Mucosa of stomach (tissue), 1 donor: Measurements from ENCODE around the gene SAMD4B.

Experiments
- H3K27me3 ChIP-seq: one replicate; pipeline ENCODE4 v1.7.0; 2013; ENCODE audit warnings: mild to moderate bottlenecking, low read length; ENCODE audit not compliant: control insufficient read depth, insufficient read depth
- H3K36me3 ChIP-seq: one replicate; pipeline ENCODE4 v1.7.0; 2013; ENCODE audit warnings: low read length; ENCODE audit not compliant: control insufficient read depth, insufficient read depth
- H3K4me1 ChIP-seq: one replicate; pipeline ENCODE4 v1.7.0; 2013; ENCODE audit warnings: mild to moderate bottlenecking, low read length; ENCODE audit not compliant: control insufficient read depth, insufficient read depth
- H3K4me3 ChIP-seq: one replicate; pipeline ENCODE4 v1.7.0; 2013; ENCODE audit warnings: low read length
- H3K9ac ChIP-seq: one replicate; pipeline ENCODE4 v1.7.0; 2013; ENCODE audit warnings: mild to moderate bottlenecking, low read length, moderate library complexity
- H3K9me3 ChIP-seq: one replicate; pipeline ENCODE4 v1.7.0; 2013; ENCODE audit warnings: mild to moderate bottlenecking, low read length, moderate library complexity; ENCODE audit not compliant: control insufficient read depth
- donor health status: Pancreatic carcinoma.

The SAMD4B gene

GRCh38 chr19:39347332-39348164, 5.3 kb downstream of the SAMD4B start:
- Histone ChIP-seq H3K27me3 (no peaks in the 10 kb centered on the region), H3K36me3 (no peaks in the 10 kb centered on the region), H3K4me3 (no peak overlapping the region), H3K9me3 (no peaks in the 10 kb centered on the region), H3K4me1 (peaks cover 14% of the 10 kb centered on the region), H3K9ac (no peak overlapping the region)

GRCh38 chr19:39349326-39349725, 7.1 kb downstream of the SAMD4B start:
- Histone ChIP-seq H3K9ac (no peak overlapping the region), H3K27me3 (no peaks in the 10 kb centered on the region), H3K4me3 (no peak overlapping the region), H3K36me3 (no peaks in the 10 kb centered on the region), H3K4me1 (no peaks in the 10 kb centered on the region), H3K9me3 (no peaks in the 10 kb centered on the region)

- H3K4me1 ChIP-seq: no peaks in the 10 kb centered on the region
- no peak overlapping the region for H3K9ac ChIP-seq
- H3K36me3 ChIP-seq: peaks cover 1% of the 10 kb centered on the region
- H3K9me3 ChIP-seq: no peaks in the 10 kb centered on the region
- no peak overlapping the region for H3K4me3 ChIP-seq
- no peaks in the 10 kb centered on the region for H3K27me3 ChIP-seq
These were observed 7.9 kb downstream of the SAMD4B start for GRCh38 chr19:39350156-39350555.

- no peak overlapping the region for H3K9ac ChIP-seq
These were observed 9.4 kb downstream of the SAMD4B start for GRCh38 chr19:39351537-39352064.

GRCh38 chr19:39352381-39353255, 10.4 kb downstream of the SAMD4B start:
- no peak overlapping the region for H3K4me3 ChIP-seq
- no peaks in the 10 kb centered on the region for H3K27me3 ChIP-seq
- peaks cover 23% of the 10 kb centered on the region for H3K36me3 ChIP-seq
- H3K9ac ChIP-seq: no peak overlapping the region
- no peaks in the 10 kb centered on the region for H3K4me1 ChIP-seq
- no peaks in the 10 kb centered on the region for H3K9me3 ChIP-seq

More at GRCh38 chr19:39351537-39352064, 9.4 kb downstream of the SAMD4B start:
- Histone ChIP-seq H3K36me3 (peaks cover 13% of the 10 kb centered on the region), H3K27me3 (no peaks in the 10 kb centered on the region), H3K4me3 (no peak overlapping the region), H3K9me3 (no peaks in the 10 kb centered on the region), H3K4me1 (no peaks in the 10 kb centered on the region)

GRCh38 chr19:39355253-39355652, 13.0 kb downstream of the SAMD4B start:
- no peaks in the 10 kb centered on the region for H3K27me3 ChIP-seq
- H3K4me1 ChIP-seq: no peaks in the 10 kb centered on the region
- no peaks in the 10 kb centered on the region for H3K9me3 ChIP-seq
- no peak overlapping the region for H3K4me3 ChIP-seq
- peaks cover 25% of the 10 kb centered on the region for H3K36me3 ChIP-seq
- no peak overlapping the region for H3K9ac ChIP-seq

- Histone ChIP-seq H3K27me3 (no peaks in the 10 kb centered on the region), H3K9ac (no peak overlapping the region), H3K4me3 (no peak overlapping the region), H3K4me1 (no peaks in the 10 kb centered on the region), H3K36me3 (peaks cover 25% of the 10 kb centered on the region), H3K9me3 (no peaks in the 10 kb centered on the region)
These were observed 13.9 kb downstream of the SAMD4B start for GRCh38 chr19:39356073-39356472.

GRCh38 chr19:39356647-39357046, 14.4 kb downstream of the SAMD4B start:
- H3K9ac ChIP-seq: no peak overlapping the region
- H3K9me3 ChIP-seq: no peaks in the 10 kb centered on the region
- H3K4me3 ChIP-seq: no peak overlapping the region
- H3K4me1 ChIP-seq: no peaks in the 10 kb centered on the region
- H3K27me3 ChIP-seq: no peaks in the 10 kb centered on the region
- H3K36me3 ChIP-seq: peaks cover 25% of the 10 kb centered on the region

GRCh38 chr19:39359026-39359425, 16.8 kb downstream of the SAMD4B start:
- Histone ChIP-seq H3K9ac (no peak overlapping the region), H3K36me3 (peaks cover 25% of the 10 kb centered on the region), H3K27me3 (no peaks in the 10 kb centered on the region), H3K9me3 (no peaks in the 10 kb centered on the region), H3K4me1 (peaks cover 15% of the 10 kb centered on the region), H3K4me3 (no peak overlapping the region)

GRCh38 chr19:39360599-39360998, 18.4 kb downstream of the SAMD4B start:
- H3K9me3 ChIP-seq: no peaks in the 10 kb centered on the region
- no peak overlapping the region for H3K4me3 ChIP-seq
- peaks cover 21% of the 10 kb centered on the region for H3K36me3 ChIP-seq
- peaks cover 15% of the 10 kb centered on the region for H3K4me1 ChIP-seq
- no peak overlapping the region for H3K9ac ChIP-seq
- H3K27me3 ChIP-seq: no peaks in the 10 kb centered on the region

GRCh38 chr19:39362682-39363657, 20.7 kb downstream of the SAMD4B start:
- H3K9me3 ChIP-seq: no peaks in the 10 kb centered on the region
- H3K36me3 ChIP-seq: no peaks in the 10 kb centered on the region
- peaks cover 15% of the 10 kb centered on the region for H3K4me1 ChIP-seq
- H3K27me3 ChIP-seq: no peaks in the 10 kb centered on the region
- no peak overlapping the region for H3K4me3 ChIP-seq
- H3K9ac ChIP-seq: no peak overlapping the region
